Activated T-helper 1 cell treated with anti-CD3 and anti-CD28 coated beads, Interleukin-2, amount 50 U/mL, for 16 hours (primary cell): Measurements from ENCODE around the gene SBF2.

Source experiments
- DNase-seq, 2 donors: peaks; one replicate each; pipeline ENCODE4 v3.0.0-alpha.2; 2020; ENCODE audit warnings: low read depth in 1 of 2, low spot score in 1 of 2

SBF2 gene

GRCh38 chr11:10302359-10302743, 8.3 kb upstream of the SBF2 start:
- DNase-seq = no peak

- no peak for DNase-seq
Observed at GRCh38 chr11:10301656-10302358, 7.8 kb upstream of the SBF2 start.

GRCh38 chr11:10298342-10298741, 4.3 kb upstream of the SBF2 start:
- no peak for DNase-seq

GRCh38 chr11:10295064-10295901, 1.3 kb upstream of the SBF2 start:
- DNase-seq = no peak

GRCh38 chr11:10294290-10294953, 403 bp upstream of the SBF2 start:
- no peak for DNase-seq

- DNase-seq = no peak
Observed at GRCh38 chr11:10291801-10292638, 2.0 kb downstream of the SBF2 start.

GRCh38 chr11:10289765-10290380, 4.1 kb downstream of the SBF2 start:
- DNase-seq = no peak

GRCh38 chr11:10288881-10289764, 4.9 kb downstream of the SBF2 start:
- DNase-seq = no peak

- no peak for DNase-seq
Observed at GRCh38 chr11:10287766-10288715, 6.0 kb downstream of the SBF2 start.

GRCh38 chr11:10287140-10287539, 6.9 kb downstream of the SBF2 start:
- no peak for DNase-seq

GRCh38 chr11:10285148-10285802, 8.7 kb downstream of the SBF2 start:
- no peak for DNase-seq

GRCh38 chr11:10283991-10284390, 10.0 kb downstream of the SBF2 start:
- no peak for DNase-seq

- DNase-seq = no peak
Observed at GRCh38 chr11:10282117-10282516, 11.9 kb downstream of the SBF2 start.

- no peak for DNase-seq
Observed at GRCh38 chr11:10275714-10276113, 18.3 kb downstream of the SBF2 start.

- DNase-seq = no peak
Observed at GRCh38 chr11:10274726-10275125, 19.3 kb downstream of the SBF2 start.

- no peak for DNase-seq
Observed at GRCh38 chr11:10273738-10274137, 20.3 kb downstream of the SBF2 start.

- no peak for DNase-seq
Observed at GRCh38 chr11:10272132-10272531, 21.9 kb downstream of the SBF2 start.
